GM21360 (cell line): ENCODE results near the gene MGAT2.
A peak's percentile ranks its signal among the peaks of the same experiment; 100 is the strongest.
"Not testable (repeated sequence)": the region's sequence is repeated elsewhere in the genome, so short reads cannot be mapped to it uniquely, and the experiment has no call there.

Experiments used
- ATAC-seq: cut with Tn5 transposase; IDR thresholded peaks from one replicate; pipeline ENCODE4 v1.9.1; 2021; ENCODE audit warnings: mild to moderate bottlenecking, moderate library complexity; ENCODE audit not compliant: unreplicated experiment

Gene MGAT2

DNA sequence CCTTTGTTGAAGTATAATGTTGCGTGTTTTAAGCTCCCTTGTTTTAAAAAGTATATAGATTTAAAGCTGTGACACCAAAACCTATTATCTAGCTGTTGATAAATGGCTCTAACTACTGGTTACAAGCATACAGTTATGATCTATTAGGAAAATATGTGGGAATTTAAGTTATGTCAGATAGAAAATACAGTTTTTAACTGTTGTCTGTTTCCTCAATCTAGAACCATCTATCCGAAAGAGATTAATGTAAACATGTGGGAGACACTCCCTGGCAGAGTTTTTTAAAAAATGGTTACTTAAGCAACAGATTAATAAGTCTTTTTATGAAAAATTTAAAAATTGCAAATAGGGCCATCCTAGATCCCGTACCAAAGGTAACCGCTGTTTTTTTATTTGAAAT lies 8.3 kb upstream of the MGAT2 start:
- no peak for ATAC-seq

GRCh38 chr14:49612671-49613070 lies 7.9 kb upstream of the MGAT2 start:
- ATAC-seq, result no peak

- no peak for ATAC-seq
Observed at GRCh38 chr14:49614196-49614595, 6.4 kb upstream of the MGAT2 start.

DNA sequence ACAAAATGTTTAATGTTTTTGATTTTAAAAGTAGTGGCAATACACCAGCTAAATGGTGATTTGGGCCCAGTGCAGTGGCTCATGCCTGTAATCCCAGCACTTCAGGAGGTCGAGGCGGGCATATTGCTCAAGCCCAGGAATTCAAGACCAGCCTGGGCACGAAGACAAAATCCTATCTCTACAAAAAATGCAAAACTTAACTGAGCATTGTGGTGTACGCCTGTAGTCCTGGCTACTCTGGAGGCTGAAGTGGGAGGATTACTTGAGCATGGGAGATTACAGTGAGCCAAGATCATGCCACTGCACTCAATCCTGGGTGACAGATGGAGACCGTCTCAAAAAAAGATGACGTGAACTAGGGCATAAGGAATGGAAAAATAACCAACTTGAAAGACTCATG lies 4.8 kb upstream of the MGAT2 start:
- no peak for ATAC-seq

DNA sequence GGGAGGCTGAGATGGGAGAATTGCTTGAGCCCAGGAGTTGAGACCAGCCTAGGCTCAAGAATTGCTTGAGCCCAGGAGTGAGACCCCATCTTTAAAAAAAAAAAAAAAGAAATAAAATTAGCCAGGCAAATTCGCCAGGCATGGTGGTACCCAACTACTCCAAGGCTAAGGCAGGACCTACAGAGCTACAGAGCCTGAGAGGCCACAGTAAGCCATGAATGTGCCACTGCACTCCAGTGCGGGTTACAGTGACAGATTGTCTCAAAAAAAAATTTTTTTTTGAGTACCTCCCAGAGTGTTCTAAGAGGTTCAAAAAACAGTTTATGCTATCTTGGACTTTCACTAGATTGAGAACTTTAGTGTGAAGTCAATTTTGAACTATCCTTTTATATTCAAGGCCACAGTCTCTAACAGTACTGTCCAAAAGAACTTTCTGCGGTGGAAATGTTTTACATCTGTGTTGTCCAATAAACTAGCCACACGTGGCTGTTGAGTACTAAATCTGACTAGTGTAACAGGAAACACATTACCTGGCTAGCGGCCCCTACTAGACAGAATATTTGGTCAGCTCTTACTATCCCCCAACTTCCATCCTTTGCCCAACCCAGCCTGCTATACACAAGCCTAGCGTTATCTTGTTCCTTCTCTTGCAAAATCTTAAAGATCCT lies 2.6 kb upstream of the MGAT2 start:
- ATAC-seq, result no peak

GRCh38 chr14:49619273-49619672 lies 1.3 kb upstream of the MGAT2 start:
- not testable (repeated sequence) for ATAC-seq

DNA sequence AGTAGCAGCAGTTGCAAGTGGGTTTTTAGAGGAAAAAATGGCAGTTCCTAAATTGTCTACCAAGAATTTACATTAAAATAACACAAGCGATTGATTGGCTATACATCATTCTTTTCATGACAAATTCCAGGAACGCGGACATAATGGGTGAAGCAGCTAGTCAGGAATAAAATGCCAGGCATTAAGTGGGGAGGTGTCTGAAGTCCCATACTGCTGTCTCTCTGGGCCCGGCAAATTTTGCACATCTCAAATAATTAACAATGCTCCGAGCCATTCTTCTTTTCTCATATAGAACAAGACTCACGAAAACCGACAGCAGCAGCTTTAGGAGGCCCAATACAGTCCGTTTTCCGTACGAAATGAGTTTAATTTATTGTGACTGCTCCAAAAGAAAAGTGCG lies 869 bp upstream of the MGAT2 start:
- no peak for ATAC-seq

GRCh38 chr14:49621114-49621881 lies 699 bp downstream of the MGAT2 start:
- ATAC-seq, result peak; percentile 25

- ATAC-seq, result no peak
Observed at GRCh38 chr14:49622022-49622607, 1.5 kb downstream of the MGAT2 start.

GRCh38 chr14:49623387-49623786 lies 2.8 kb downstream of the MGAT2 start:
- no peak for ATAC-seq

GRCh38 chr14:49623941-49624839 lies 3.6 kb downstream of the MGAT2 start:
- no peak for ATAC-seq

DNA sequence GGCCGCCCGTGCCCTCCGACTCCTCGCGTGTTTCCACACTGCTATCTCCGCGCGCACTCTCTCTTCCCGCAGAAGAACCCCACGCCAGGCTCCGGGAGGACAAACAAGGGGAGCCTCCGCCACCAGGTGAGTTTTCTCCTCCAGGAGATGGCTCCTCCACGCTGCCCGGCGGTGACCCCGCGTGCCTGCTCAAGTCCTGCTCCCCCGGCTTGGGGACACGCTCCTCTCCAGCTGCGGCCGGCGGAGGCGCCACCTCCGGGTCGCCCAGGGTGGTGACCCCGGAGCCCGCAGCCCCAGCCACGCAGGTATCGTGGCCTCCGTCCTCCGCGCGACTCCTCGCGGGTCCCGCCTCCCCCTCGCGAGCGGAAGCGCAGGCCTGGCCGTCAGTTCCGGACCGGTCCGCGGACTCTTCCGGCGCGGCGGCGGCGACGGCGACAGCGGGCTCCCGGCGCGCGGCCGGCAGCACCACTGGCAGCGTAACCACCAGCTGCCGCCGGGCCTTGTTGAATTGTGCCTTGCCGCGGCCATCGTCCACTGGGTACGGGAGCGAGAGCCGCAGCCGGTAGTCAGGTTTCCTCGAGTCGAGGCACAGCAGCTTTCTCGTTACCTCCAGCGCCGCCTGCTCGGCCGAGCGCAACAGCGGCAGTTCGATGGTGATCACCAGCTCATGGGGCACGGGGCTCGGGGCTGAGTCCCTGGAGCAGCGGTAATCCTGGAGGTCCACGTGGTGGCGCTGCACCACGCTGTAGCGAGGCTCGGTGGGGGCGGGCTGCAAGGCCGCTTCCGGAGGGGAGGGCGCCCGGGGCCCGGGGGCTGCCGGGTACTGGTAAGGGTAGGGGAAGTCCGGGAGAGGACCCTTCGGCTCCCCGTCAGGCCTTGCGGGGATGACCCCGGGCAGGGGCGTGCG lies 13.3 kb downstream of the MGAT2 start:
- ATAC-seq, result peak; percentile 74

- ATAC-seq, result peak; percentile 28
Observed at GRCh38 chr14:49634547-49635334, 14.1 kb downstream of the MGAT2 start, which contains the start of gene DNAAF2. Gene DNAAF2 (minus strand): TSS chr14:49635244. CDS start chr14:49635149, 95 bp downstream.

GRCh38 chr14:49636866-49637265 lies 16.3 kb downstream of the MGAT2 start:
- no peak for ATAC-seq

- ATAC-seq, result no peak
Observed at GRCh38 chr14:49637534-49638078, 17.0 kb downstream of the MGAT2 start.

DNA sequence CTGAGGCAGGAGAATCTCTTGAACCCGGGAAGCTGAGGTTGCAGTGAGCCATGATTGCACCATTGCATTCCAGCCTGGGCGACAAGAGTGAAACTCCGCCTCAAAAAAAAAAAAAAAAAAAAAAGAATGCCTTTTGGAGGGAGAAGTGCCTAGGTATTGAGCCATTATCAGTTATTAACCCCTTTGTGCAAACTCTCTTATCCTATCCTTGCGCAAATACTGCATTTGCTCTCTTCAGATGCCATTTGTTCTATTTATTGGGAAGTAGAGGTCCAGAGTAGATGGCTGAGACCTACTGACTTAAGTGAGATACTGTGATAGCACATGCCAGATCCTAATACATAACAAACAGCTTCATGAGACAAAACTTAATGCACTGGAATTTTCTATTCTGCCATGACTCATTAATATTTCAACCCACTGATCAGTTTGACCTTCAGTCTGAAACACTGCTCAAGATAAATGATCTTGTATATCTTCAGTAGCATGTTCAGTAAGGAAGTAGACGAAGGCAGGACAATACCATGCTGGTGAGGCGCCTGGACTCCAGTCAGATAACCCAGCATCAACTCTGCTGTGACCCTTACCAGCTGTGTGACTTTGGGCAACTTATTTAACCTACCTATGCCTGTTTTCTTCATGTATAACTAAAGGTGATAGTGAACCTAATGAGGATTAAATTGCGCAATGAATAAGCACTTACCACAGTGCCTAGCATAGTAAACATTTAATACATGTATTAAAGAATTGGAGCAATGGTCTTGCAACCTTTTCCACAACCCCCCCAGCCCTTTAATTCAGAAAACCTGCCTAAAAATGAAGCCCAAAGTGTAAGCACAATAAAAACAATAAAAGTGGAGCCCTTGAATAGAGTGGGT lies 20.2 kb downstream of the MGAT2 start:
- ATAC-seq, result no peak

GRCh38 chr14:49641697-49642129 lies 21.1 kb downstream of the MGAT2 start:
- ATAC-seq, result no peak

- ATAC-seq, result no peak
Observed at GRCh38 chr14:49642163-49642562, 21.6 kb downstream of the MGAT2 start.
